K562 (cell line): ENCODE measurements around the gene PILRA. TPM values are rescaled to one million over a fixed set of nuclear protein-coding genes. Genes with fewer than 3 reads are reported as not detected.
A peak's percentile ranks its signal among the peaks of the same experiment; 100 is the strongest.

Experiments
- ARID1B ChIP-seq: fragments of 450-650 bp; IDR thresholded peaks from 2 replicates; pipeline ENCODE4 v1.6.1; 2016; ENCODE audit warnings: antibody characterized with exemption, mild to moderate bottlenecking, inconsistent platforms
- CHD1 ChIP-seq: fragments of 200-600 bp; sonication (generic); IDR thresholded peaks from one replicate; pipeline ENCODE4 v1.6.1; 2012; ENCODE audit warnings: mild to moderate bottlenecking, moderate library complexity, low read length, inconsistent platforms
- CXXC5 ChIP-seq: fragments of 250-450 bp; sonication (Bioruptor Pico); IDR thresholded peaks from 2 replicates; pipeline ENCODE4 v1.8.0; 2022; ENCODE audit warnings: inconsistent platforms, mild to moderate bottlenecking, moderate library complexity
- EP300 ChIP-seq: IDR thresholded peaks from 2 replicates; pipeline ENCODE4 v1.6.1; 2012; ENCODE audit warnings: low read length, improper control_type of control experiment
- FOSL1 ChIP-seq: fragments of 200-800 bp; sonication (Bioruptor generic); conservative IDR thresholded peaks from 2 replicates; pipeline ENCODE4 v1.6.1; 2016; ENCODE audit warnings: missing genetic modification characterization, missing compliant biosample characterization
- GTF2F1 ChIP-seq: IDR thresholded peaks from 2 replicates; pipeline ENCODE4 v1.6.1; 2011; ENCODE audit warnings: low read depth, low read length, improper control_type of control experiment
- HNRNPH1 ChIP-seq: fragments of 200-400 bp; formaldehyde crosslinking; optimal IDR thresholded peaks from 2 replicates; pipeline ENCODE3; 2017; ENCODE audit warnings: low read depth, mild to moderate bottlenecking, low read length, moderate library complexity
- JUN ChIP-seq, 2 experiments: sonication (generic) in 1 of 2; formaldehyde crosslinking in 1 of 2; IDR thresholded peaks; 2 replicates each; pipeline versions ENCODE4 v1.6.1 to v1.8.0; 2012 to 2022; ENCODE audit warnings: borderline replicate concordance in 2 of 2, mild to moderate bottlenecking in 2 of 2, improper control_type of control experiment in 1 of 2, low read depth in 1 of 2, low read length in 1 of 2, missing genetic modification reagents in 1 of 2
- KAT7 ChIP-seq: sonication (generic); formaldehyde crosslinking; IDR thresholded peaks from 2 replicates; pipeline ENCODE4 v1.8.0; 2022; ENCODE audit warnings: missing genetic modification reagents, mild to moderate bottlenecking, borderline replicate concordance
- KLF1 ChIP-seq: fragments of 450-650 bp; IDR thresholded peaks from 2 replicates; pipeline ENCODE4 v1.6.1; 2016; ENCODE audit warnings: missing genetic modification characterization, missing compliant biosample characterization
- PCBP2 ChIP-seq: fragments of 200-400 bp; formaldehyde crosslinking; IDR thresholded peaks from 2 replicates; pipeline ENCODE4 v1.6.1; 2018; ENCODE audit warnings: low read length, low read depth, mild to moderate bottlenecking, moderate library complexity; ENCODE audit not compliant: poor library complexity, severe bottlenecking
- RCOR1 ChIP-seq, 2 experiments: IDR thresholded peaks; 2 replicates each; pipeline ENCODE4 v1.6.1; 2012; ENCODE audit warnings: low read depth in 2 of 2, low read length in 2 of 2, borderline replicate concordance in 1 of 2, improper control_type of control experiment in 1 of 2
- SAFB2 ChIP-seq: fragments of 200-400 bp; formaldehyde crosslinking; IDR thresholded peaks from 2 replicates; pipeline ENCODE4 v1.6.1; 2018; ENCODE audit warnings: borderline replicate concordance, low read length, low read depth, moderate library complexity; ENCODE audit not compliant: severe bottlenecking
- SMARCA4 ChIP-seq: fragments of 450-650 bp; IDR thresholded peaks from 2 replicates; pipeline ENCODE4 v1.6.1; 2016
- SP1 ChIP-seq: sonication (generic); formaldehyde crosslinking; IDR thresholded peaks from 2 replicates; pipeline ENCODE4 v1.8.1; 2022; ENCODE audit warnings: mild to moderate bottlenecking, missing genetic modification reagents
- THRAP3 ChIP-seq: fragments of 450-650 bp; IDR thresholded peaks from 2 replicates; pipeline ENCODE4 v1.6.1; 2016; ENCODE audit warnings: mild to moderate bottlenecking, inconsistent platforms, borderline replicate concordance
- TRIM24 ChIP-seq, 2 experiments: fragments of 450-650 bp; IDR thresholded peaks; 2 replicates each; pipeline ENCODE4 v1.6.1; 2016
- ZKSCAN1 ChIP-seq: fragments of 150-350 bp; IDR thresholded peaks from 2 replicates; pipeline ENCODE4 v1.6.1; 2016; ENCODE audit warnings: low read depth, low read length
- ZNF23 ChIP-seq: fragments of 250-450 bp; sonication (Bioruptor Pico); IDR thresholded peaks from 2 replicates; pipeline ENCODE4 v1.4.0; 2020; ENCODE audit warnings: mild to moderate bottlenecking
- ZNF764 ChIP-seq: fragments of 250-450 bp; sonication (Bioruptor Pico); IDR thresholded peaks from 2 replicates; pipeline ENCODE4 v1.4.0; 2020; ENCODE audit warnings: low read depth, mild to moderate bottlenecking, moderate library complexity
- polyA plus RNA-seq, 8 experiments: library from polyadenylated mRNA; depleted of rRNA in 4 of 8; stranded (reverse) in 5 of 8; unstranded in 3 of 8; fragments of >200 nt; fragmentation: Nextera tagmentation in 2 of 8; fragmentation: Illumina TruSeq in 1 of 8; extraction: Ambion mirVana in 2 of 8; extraction: Trizol in 1 of 8; gene quantifications; 2 replicates each; pipeline versions ENCODE4 v1.2.1 to v1.2.3, GENCODE V29; 2011 to 2014; ENCODE audit warnings: inconsistent platforms in 1 of 8, missing spikeins in 1 of 8
- total RNA-seq, 7 experiments: library from RNA; depleted of rRNA in 6 of 7; stranded (reverse); fragments of >200 nt in 6 of 7; fragmentation: Illumina TruSeq in 2 of 7; extraction: Trizol in 2 of 7; gene quantifications; 2 replicates each; pipeline versions ENCODE4 v1.2.1 to v1.2.3, GENCODE V29; 2011 to 2021; ENCODE audit warnings: low replicate concordance in 1 of 7
- TF ChIP-seq, protein P1 (sequence below), 3 experiments: IDR thresholded peaks in 2 of 3; conservative IDR thresholded peaks in 1 of 3; 2 replicates each; pipeline ENCODE4 v1.5.1; 2011 to 2012; ENCODE audit warnings: low read length in 3 of 3, mild to moderate bottlenecking in 3 of 3, control low read depth in 2 of 3, improper control_type of control experiment in 1 of 3, inconsistent platforms in 1 of 3, low read depth in 1 of 3, mixed read lengths in 1 of 3, moderate library complexity in 1 of 3; ENCODE audit not compliant: insufficient read depth in 2 of 3
- TF ChIP-seq, protein P2 (sequence below): IDR thresholded peaks from 2 replicates; pipeline ENCODE4 v1.6.1; 2014; ENCODE audit warnings: antibody characterized with exemption
- TF ChIP-seq, protein P3 (sequence below): sonication (generic); formaldehyde crosslinking; IDR thresholded peaks from 2 replicates; pipeline ENCODE4 v1.4.0; 2020; ENCODE audit warnings: mild to moderate bottlenecking, missing genetic modification reagents

The PILRA gene
- total and polyA plus RNA-seq, 9 of the 15 experiments (the other 6 are each of a cell fraction or from before 2014, with no cell fraction given) = 0.13 to 1.8 (median 0.62) TPM

DNA sequence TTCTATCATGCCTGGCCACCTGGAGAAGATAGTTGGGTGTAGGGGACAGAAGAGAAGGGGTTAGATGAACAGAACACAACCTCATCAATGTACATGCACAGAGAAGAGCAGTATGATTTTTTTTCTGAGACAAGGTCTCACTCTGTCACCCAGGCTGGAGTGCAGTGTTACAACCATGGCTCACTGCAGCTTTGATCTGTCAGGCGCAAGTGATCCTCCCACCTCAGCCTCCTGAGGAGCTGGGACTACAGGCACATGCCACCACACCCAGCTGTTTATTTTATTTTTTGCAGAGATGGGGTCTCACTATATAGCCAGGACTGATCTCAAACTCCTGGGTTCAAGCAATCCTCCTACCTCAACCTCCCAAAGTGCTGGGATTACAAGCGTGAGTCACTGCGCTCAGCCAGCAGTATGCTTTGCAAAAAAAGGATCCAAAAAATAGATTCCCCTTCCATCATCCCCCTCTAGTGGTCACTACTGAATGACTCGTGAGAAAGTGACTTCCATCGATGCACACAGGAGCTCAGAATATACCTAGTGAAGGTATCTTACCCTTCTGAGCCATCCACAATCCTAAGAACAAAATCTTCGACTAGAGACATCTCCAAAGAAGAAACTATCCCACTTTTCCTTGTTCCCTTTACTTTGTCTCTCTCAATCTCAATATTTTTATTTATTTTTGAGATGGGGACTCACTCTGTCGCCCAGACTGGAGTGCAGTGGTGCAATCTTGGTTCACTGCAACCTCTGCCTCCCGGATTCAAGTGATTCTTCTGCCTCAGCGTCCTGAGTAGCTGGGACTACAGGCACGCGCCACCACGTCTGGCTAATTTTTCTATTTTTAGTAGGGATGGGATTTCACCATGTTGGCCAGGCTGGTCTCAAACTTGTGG, 34.2 kb downstream of the PILRA start (continued):
- TF ChIP-seq, protein P1, sequence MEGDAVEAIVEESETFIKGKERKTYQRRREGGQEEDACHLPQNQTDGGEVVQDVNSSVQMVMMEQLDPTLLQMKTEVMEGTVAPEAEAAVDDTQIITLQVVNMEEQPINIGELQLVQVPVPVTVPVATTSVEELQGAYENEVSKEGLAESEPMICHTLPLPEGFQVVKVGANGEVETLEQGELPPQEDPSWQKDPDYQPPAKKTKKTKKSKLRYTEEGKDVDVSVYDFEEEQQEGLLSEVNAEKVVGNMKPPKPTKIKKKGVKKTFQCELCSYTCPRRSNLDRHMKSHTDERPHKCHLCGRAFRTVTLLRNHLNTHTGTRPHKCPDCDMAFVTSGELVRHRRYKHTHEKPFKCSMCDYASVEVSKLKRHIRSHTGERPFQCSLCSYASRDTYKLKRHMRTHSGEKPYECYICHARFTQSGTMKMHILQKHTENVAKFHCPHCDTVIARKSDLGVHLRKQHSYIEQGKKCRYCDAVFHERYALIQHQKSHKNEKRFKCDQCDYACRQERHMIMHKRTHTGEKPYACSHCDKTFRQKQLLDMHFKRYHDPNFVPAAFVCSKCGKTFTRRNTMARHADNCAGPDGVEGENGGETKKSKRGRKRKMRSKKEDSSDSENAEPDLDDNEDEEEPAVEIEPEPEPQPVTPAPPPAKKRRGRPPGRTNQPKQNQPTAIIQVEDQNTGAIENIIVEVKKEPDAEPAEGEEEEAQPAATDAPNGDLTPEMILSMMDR (IDR thresholded peaks at IDR 0.05 in 2 of 3, conservative IDR thresholded peaks at IDR 0.05 in 1 of 3; ENCODE audit: insufficient read depth in 2 of 3, low read depth in 1 of 3, low read length in 3 of 3) = peak; percentile 74 to 92 (median 86)
- TF ChIP-seq SAFB2 = no peak
- TF ChIP-seq, protein P2, sequence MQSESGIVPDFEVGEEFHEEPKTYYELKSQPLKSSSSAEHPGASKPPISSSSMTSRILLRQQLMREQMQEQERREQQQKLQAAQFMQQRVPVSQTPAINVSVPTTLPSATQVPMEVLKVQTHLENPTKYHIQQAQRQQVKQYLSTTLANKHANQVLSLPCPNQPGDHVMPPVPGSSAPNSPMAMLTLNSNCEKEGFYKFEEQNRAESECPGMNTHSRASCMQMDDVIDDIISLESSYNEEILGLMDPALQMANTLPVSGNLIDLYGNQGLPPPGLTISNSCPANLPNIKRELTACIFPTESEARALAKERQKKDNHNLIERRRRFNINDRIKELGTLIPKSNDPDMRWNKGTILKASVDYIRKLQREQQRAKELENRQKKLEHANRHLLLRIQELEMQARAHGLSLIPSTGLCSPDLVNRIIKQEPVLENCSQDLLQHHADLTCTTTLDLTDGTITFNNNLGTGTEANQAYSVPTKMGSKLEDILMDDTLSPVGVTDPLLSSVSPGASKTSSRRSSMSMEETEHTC = no peak
- no peak for TF ChIP-seq KLF1 (tag)
- TF ChIP-seq ARID1B = no peak
- TF ChIP-seq SMARCA4 = peak; percentile 33; the same call in 1 of the 2 replicates
- TF ChIP-seq THRAP3 = no peak
- peak; percentile 67; the same call in 1 of the 2 replicates for TF ChIP-seq JUN (IDR thresholded peaks at IDR 0.05; ENCODE audit: borderline replicate concordance, low read depth, low read length)
- TF ChIP-seq JUN (CRISPR knock-in tag; IDR thresholded peaks at IDR 0.05; ENCODE audit: borderline replicate concordance) = no peak
- TF ChIP-seq HNRNPH1 = no peak
- TF ChIP-seq GTF2F1 = no peak
- TF ChIP-seq, protein P3, sequence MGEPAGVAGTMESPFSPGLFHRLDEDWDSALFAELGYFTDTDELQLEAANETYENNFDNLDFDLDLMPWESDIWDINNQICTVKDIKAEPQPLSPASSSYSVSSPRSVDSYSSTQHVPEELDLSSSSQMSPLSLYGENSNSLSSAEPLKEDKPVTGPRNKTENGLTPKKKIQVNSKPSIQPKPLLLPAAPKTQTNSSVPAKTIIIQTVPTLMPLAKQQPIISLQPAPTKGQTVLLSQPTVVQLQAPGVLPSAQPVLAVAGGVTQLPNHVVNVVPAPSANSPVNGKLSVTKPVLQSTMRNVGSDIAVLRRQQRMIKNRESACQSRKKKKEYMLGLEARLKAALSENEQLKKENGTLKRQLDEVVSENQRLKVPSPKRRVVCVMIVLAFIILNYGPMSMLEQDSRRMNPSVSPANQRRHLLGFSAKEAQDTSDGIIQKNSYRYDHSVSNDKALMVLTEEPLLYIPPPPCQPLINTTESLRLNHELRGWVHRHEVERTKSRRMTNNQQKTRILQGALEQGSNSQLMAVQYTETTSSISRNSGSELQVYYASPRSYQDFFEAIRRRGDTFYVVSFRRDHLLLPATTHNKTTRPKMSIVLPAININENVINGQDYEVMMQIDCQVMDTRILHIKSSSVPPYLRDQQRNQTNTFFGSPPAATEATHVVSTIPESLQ = no peak
- TF ChIP-seq RCOR1 (IDR thresholded peaks at IDR 0.05; ENCODE audit: borderline replicate concordance in 1 of 2, low read depth in 2 of 2, low read length in 2 of 2) = peak in 1 of 2 experiments; percentile 41; a peak in 1 of 4 replicates
- 0 out of 2 replicates have a peak, but pooled peaks have one; percentile 10 for TF ChIP-seq CXXC5
- no peak for TF ChIP-seq ZNF23
- no peak for TF ChIP-seq SP1 (CRISPR knock-in tag)
- TF ChIP-seq KAT7 (CRISPR knock-in tag) = no peak
- TF ChIP-seq FOSL1 (tag) = peak; percentile 51
- TF ChIP-seq TRIM24 (IDR thresholded peaks at IDR 0.05) = no peak
- TF ChIP-seq CHD1 = no peak
- TF ChIP-seq ZNF764 (CRISPR knock-in tag) = no peak
- no peak for TF ChIP-seq PCBP2
- no peak for TF ChIP-seq ZKSCAN1
- TF ChIP-seq EP300 = peak; percentile 35; the same call in 1 of the 2 replicates
